Lung (tissue), 16 donors: ENCODE data around the gene UNC93B1. TPM values are rescaled to one million over a fixed set of nuclear protein-coding genes. Genes with fewer than 3 reads are reported as not detected.

Source experiments
- ATAC-seq: fragments of 200-7000 bp; cut with Tn5 transposase; one replicate; pipeline ENCODE4 v1.9.1; 2020; ENCODE audit warnings: moderate number of reproducible peaks; ENCODE audit not compliant: insufficient read depth, low FRiP score
- DNase-seq, 3 donors: peaks; one replicate each; pipeline ENCODE4 v3.0.0-alpha.2; 2013 to 2017
- H3K27ac ChIP-seq, 2 donors: one replicate each; pipeline ENCODE4 v1.5.1; 2013; ENCODE audit warnings: mild to moderate bottlenecking in 2 of 2, moderate library complexity in 2 of 2, control low read depth in 1 of 2, inconsistent platforms in 1 of 2, low read depth in 1 of 2, low read length in 1 of 2
- H3K27me3 ChIP-seq, 3 donors: one replicate each; pipeline ENCODE4 v1.5.1; 2013; ENCODE audit warnings: low read length in 2 of 3; ENCODE audit not compliant: control insufficient read depth in 3 of 3, insufficient read depth in 3 of 3
- H3K36me3 ChIP-seq, 4 donors: one replicate each; pipeline ENCODE4 v1.5.1; 2013; ENCODE audit warnings: low read length in 4 of 4, mild to moderate bottlenecking in 1 of 4, moderate library complexity in 1 of 4; ENCODE audit not compliant: control insufficient read depth in 4 of 4, insufficient read depth in 4 of 4
- H3K4me1 ChIP-seq, 5 donors: one replicate each; pipeline ENCODE4 v1.5.1; 2013; ENCODE audit warnings: low read length in 5 of 5, mild to moderate bottlenecking in 2 of 5, moderate library complexity in 1 of 5; ENCODE audit not compliant: control insufficient read depth in 5 of 5, insufficient read depth in 5 of 5
- H3K4me3 ChIP-seq: one replicate; pipeline ENCODE4 v1.5.1; 2013; ENCODE audit warnings: mild to moderate bottlenecking, control low read depth, moderate library complexity
- H3K9ac ChIP-seq, 2 donors: one replicate each; pipeline ENCODE4 v1.5.1; 2013; ENCODE audit warnings: low read length in 2 of 2, control low read depth in 1 of 2; ENCODE audit not compliant: insufficient read depth in 1 of 2
- H3K9me3 ChIP-seq, 4 donors: one replicate each; pipeline ENCODE4 v1.5.1; 2013; ENCODE audit warnings: low read length in 3 of 4, mild to moderate bottlenecking in 1 of 4, moderate library complexity in 1 of 4; ENCODE audit not compliant: control insufficient read depth in 4 of 4, insufficient read depth in 3 of 4
- CTCF ChIP-seq: IDR thresholded peaks from 2 replicates; pipeline ENCODE4 v1.5.1; 2012; ENCODE audit warnings: mild to moderate bottlenecking; ENCODE audit errors: control extremely low read depth, extremely low read depth
- WGBS, 2 donors: extraction: QIAGEN DNeasy Blood & Tissue Kit; methylation state at CpG; one replicate each; pipeline ENCODE4 v1.1.7; 2013; 5-methylcytosine and 5-hydroxymethylcytosine counted together
- long read RNA-seq, 5 donors: transcript quantifications; one replicate each; lab custom pipeline, GENCODE V29; 2026
- polyA plus RNA-seq, 2 donors: library from polyadenylated mRNA; stranded (reverse); fragments of 200-250 nt; gene quantifications; one replicate each; pipeline ENCODE4 v1.2.1, GENCODE V29; 2013
- total RNA-seq, 2 donors: library from RNA; depleted of rRNA in 1 of 2; stranded (reverse); fragments of >200 nt in 1 of 2; gene quantifications; one replicate each; pipeline ENCODE4 v1.2.1, GENCODE V29; 2014 to 2021
- donor health status: control.
- donor health status: control.
- donor health status: Bipolar disorder and iron deficiency.
- donor health status: healthy.
- donor health status: DM: yes; HTN: yes; CAD: no.

UNC93B1 gene
- 100 to 1,000 TPM in 1 of 2 donors, 10 to 100 TPM in 1; 44.3 to 124 TPM for total RNA-seq
- polyA plus RNA-seq, result 100 to 1,000 TPM in 1 of 2 donors, 10 to 100 TPM in 1; 71.6 to 104 TPM
- long read RNA-seq, donor 1, transcript UNC93B1-201 (11 exons, 2,316 nt), result major isoform, 8 of 8 reads
- long read RNA-seq, donor 1, partial matches to known transcripts, result 0 of 8 reads
- long read RNA-seq, donor 1, other reads (novel, unspliced or antisense), result 0 of 8 reads
- long read RNA-seq, donor 2, partial matches to known transcripts, result 0 of 1 reads
- long read RNA-seq, donor 2, other reads (novel, unspliced or antisense), result 0 of 1 reads
- long read RNA-seq, donor 3, partial matches to known transcripts, result 0 of 5 reads
- long read RNA-seq, donor 3, other reads (novel, unspliced or antisense), result 0 of 5 reads
- long read RNA-seq, donor 4, partial matches to known transcripts, result 0 of 3 reads
- long read RNA-seq, donor 4, other reads (novel, unspliced or antisense), result 0 of 3 reads
- long read RNA-seq, donor 5, transcript UNC93B1-201 (11 exons, 2,316 nt), result major isoform, 9 of 16 reads
- long read RNA-seq, donor 5, partial matches to known transcripts, result 6 of 16 reads
- long read RNA-seq, donor 5, other reads (novel, unspliced or antisense), result 0 of 16 reads

GRCh38 chr11:68003846-68004550, at the start of gene UNC93B1:
UNC93B1 (minus strand) TSS chr11:68004097; CDS start chr11:68004043, 54 bp downstream.
- H3K27ac ChIP-seq, result peak within 1 kb of the TSS in 1 of 2 donors; percentile 80
- H3K9me3 ChIP-seq, result peaks cover 0 to 2% (median 0%) of the 10 kb centered on the region in 4 donors
- no peaks in the 10 kb centered on the region for H3K27me3 ChIP-seq
- H3K9ac ChIP-seq, result no peak within 1 kb of the TSS
- TF ChIP-seq CTCF, result no peak
- H3K4me3 ChIP-seq, result peak within 1 kb of the TSS; percentile 69
- DNase-seq, result peak; percentile 77 to 86 (median 85)
- peak; percentile 90 for ATAC-seq
- H3K4me1 ChIP-seq, result peaks cover 0 to 9% (median 0%) of the 10 kb centered on the region in 5 donors
- WGBS, 2 donors, result 3 to 4% methylated on average over 38 to 64 of the region's 64 CpGs
- no peaks in the 10 kb centered on the region for H3K36me3 ChIP-seq

GRCh38 chr11:68053117-68053516, 49.2 kb upstream of the UNC93B1 start:
- 81 to 83% methylated on average over 9 of the region's 9 CpGs for WGBS, 2 donors
- H3K27me3 ChIP-seq, result no peaks in the 10 kb centered on the region
- no peak for TF ChIP-seq CTCF
- DNase-seq, result no peak
- H3K9ac ChIP-seq, result no peak overlapping the region
- ATAC-seq, result no peak
- peaks cover 0 to 53% (median 3%) of the 10 kb centered on the region in 4 donors for H3K36me3 ChIP-seq
- H3K4me3 ChIP-seq, result no peak overlapping the region
- H3K4me1 ChIP-seq, result no peaks in the 10 kb centered on the region
- H3K27ac ChIP-seq, result no peak overlapping the region
- no peaks in the 10 kb centered on the region for H3K9me3 ChIP-seq

GRCh38 chr11:68052137-68052873, 48.4 kb upstream of the UNC93B1 start:
- DNase-seq (no peak), ATAC-seq (no peak)
- no peak overlapping the region for H3K9ac ChIP-seq
- H3K27ac ChIP-seq, result no peak overlapping the region
- no peak overlapping the region for H3K4me3 ChIP-seq
- no peak for TF ChIP-seq CTCF
- peaks cover 0 to 8% (median 0%) of the 10 kb centered on the region in 5 donors for H3K4me1 ChIP-seq
- peaks cover 0 to 57% (median 2%) of the 10 kb centered on the region in 4 donors for H3K36me3 ChIP-seq
- 92 to 93% methylated on average over 15 of the region's 15 CpGs for WGBS, 2 donors
- no peaks in the 10 kb centered on the region for H3K27me3 ChIP-seq
- H3K9me3 ChIP-seq, result no peaks in the 10 kb centered on the region
